CD4-positive, alpha-beta T cell treated with Interleukin-17A for 4 hours (primary cell): ENCODE data around the gene C1orf159.
"Not testable (repeated sequence)": the region's sequence is repeated elsewhere in the genome, so short reads cannot be mapped to it uniquely, and the experiment has no call there.

Experiments used
- DNase-seq: peaks from one replicate; pipeline ENCODE4 v3.0.0-alpha.2; 2020; ENCODE audit warnings: mixed read lengths

The C1orf159 gene

GRCh38 chr1:1148569-1148968, 32.7 kb upstream of the C1orf159 start:
- no peak for DNase-seq

- no peak for DNase-seq
These were observed 32.2 kb upstream of the C1orf159 start for GRCh38 chr1:1148061-1148460.

GRCh38 chr1:1146596-1146995, 30.7 kb upstream of the C1orf159 start:
- no peak for DNase-seq

GRCh38 chr1:1146026-1146425, 30.1 kb upstream of the C1orf159 start:
- DNase-seq: no peak

- no peak for DNase-seq
These were observed 29.6 kb upstream of the C1orf159 start for GRCh38 chr1:1145547-1145914.

- no peak for DNase-seq
These were observed 29.1 kb upstream of the C1orf159 start for GRCh38 chr1:1144843-1145546.

GRCh38 chr1:1144122-1144842, 28.4 kb upstream of the C1orf159 start:
- DNase-seq: peak; percentile 73

GRCh38 chr1:1143636-1144035, 27.7 kb upstream of the C1orf159 start:
- DNase-seq: no peak

GRCh38 chr1:1142844-1143243, 27.0 kb upstream of the C1orf159 start:
- no peak for DNase-seq

GRCh38 chr1:1142352-1142751, 26.5 kb upstream of the C1orf159 start:
- DNase-seq: not testable (repeated sequence)

- no peak for DNase-seq
These were observed 26.0 kb upstream of the C1orf159 start for GRCh38 chr1:1141911-1142250.

GRCh38 chr1:1141244-1141910, 25.5 kb upstream of the C1orf159 start:
- no peak for DNase-seq

GRCh38 chr1:1140673-1141072, 24.8 kb upstream of the C1orf159 start:
- DNase-seq: no peak

GRCh38 chr1:1137256-1138045, 21.6 kb upstream of the C1orf159 start:
- peak; percentile 76 for DNase-seq

- peak; percentile 29 for DNase-seq
These were observed 20.8 kb upstream of the C1orf159 start for GRCh38 chr1:1136547-1137230.

GRCh38 chr1:1135339-1136136, 19.6 kb upstream of the C1orf159 start:
- no peak for DNase-seq

GRCh38 chr1:1134300-1134970, 18.5 kb upstream of the C1orf159 start:
- DNase-seq: no peak

GRCh38 chr1:1132956-1133750, 17.3 kb upstream of the C1orf159 start:
- no peak for DNase-seq

- DNase-seq: no peak
These were observed 16.4 kb upstream of the C1orf159 start for GRCh38 chr1:1132042-1132950.
